PC-3 (cell line): ENCODE data around the gene TRRAP. TPM values are rescaled to one million over a fixed set of nuclear protein-coding genes. Genes with fewer than 3 reads are reported as not detected.
A peak's percentile ranks its signal among the peaks of the same experiment; 100 is the strongest.

Source experiments
- ATAC-seq: fragments of 200-7000 bp; cut with Tn5 transposase; 2 replicates; pipeline ENCODE4 v1.9.1; 2020; ENCODE audit warnings: mild to moderate bottlenecking, moderate library complexity
- BruUV-seq: library from RNA; stranded (reverse); fragments of 400-500 nt; replicated peaks from 2 replicates; lab custom pipeline; 2021; lab: Mats Ljungman, UMichigan
- CTCF ChIA-PET: fragments of 300-600 bp; sonication (Branson Sonifier 250); formaldehyde crosslinking; loops from one replicate; lab custom pipeline; 2022; ENCODE audit warnings: antibody characterized with exemption; lab: Charles Lee
- POLR2A ChIA-PET: fragments of 300-600 bp; sonication (Branson Sonifier 250); formaldehyde crosslinking; loops from one replicate; lab custom pipeline; 2022; ENCODE audit warnings: antibody characterized with exemption; ENCODE audit not compliant: unreplicated experiment; lab: Charles Lee
- DNase-seq: peaks from one replicate; pipeline ENCODE4 v3.0.0-alpha.2; 2015
- H2AFZ ChIP-seq: fragments of 300-600 bp; sonication (generic); 2 replicates; pipeline ENCODE4 v1.6.0; 2016; ENCODE audit warnings: antibody characterized with exemption, low read length
- H3F3A ChIP-seq: fragments of 300-600 bp; sonication (generic); one replicate; pipeline ENCODE4 v1.6.0; 2017; ENCODE audit warnings: antibody characterized with exemption, low read length, control low read depth, mild to moderate bottlenecking; ENCODE audit not compliant: unreplicated experiment
- H3K27ac ChIP-seq: fragments of 300-600 bp; sonication (generic); 2 replicates; pipeline ENCODE4 v1.5.1; 2016; ENCODE audit warnings: mild to moderate bottlenecking, low read length
- H3K27me3 ChIP-seq: fragments of 300-600 bp; sonication (generic); 2 replicates; pipeline ENCODE4 v1.6.1; 2016; ENCODE audit warnings: low read length, mixed read lengths
- H3K36me3 ChIP-seq: fragments of 300-600 bp; sonication (generic); 2 replicates; pipeline ENCODE4 v1.6.1; 2016; ENCODE audit warnings: low read depth, mixed run types, low read length, mixed read lengths
- H3K4me1 ChIP-seq: fragments of 300-600 bp; sonication (generic); 2 replicates; pipeline ENCODE4 v1.5.1; 2016; ENCODE audit warnings: low read length; ENCODE audit not compliant: insufficient read depth
- H3K4me2 ChIP-seq: fragments of 300-600 bp; sonication (generic); 2 replicates; pipeline ENCODE4 v1.6.0; 2016; ENCODE audit warnings: low read length
- H3K4me3 ChIP-seq: fragments of 300-600 bp; sonication (generic); 2 replicates; pipeline ENCODE4 v1.5.1; 2016; ENCODE audit warnings: mild to moderate bottlenecking, low read length, mixed read lengths
- H3K79me2 ChIP-seq: fragments of 300-600 bp; sonication (generic); 2 replicates; pipeline ENCODE4 v1.6.1; 2017; ENCODE audit warnings: low read length, mixed read lengths
- H3K9ac ChIP-seq: fragments of 300-600 bp; sonication (generic); 2 replicates; pipeline ENCODE4 v1.6.0; 2016; ENCODE audit warnings: mild to moderate bottlenecking, low read length
- H3K9me2 ChIP-seq: fragments of 300-600 bp; sonication (generic); replicated peaks from 2 replicates; pipeline ENCODE4 v1.6.1; 2016; ENCODE audit warnings: mixed run types, low read length, mixed read lengths
- H3K9me3 ChIP-seq: fragments of 300-600 bp; sonication (generic); 2 replicates; pipeline ENCODE4 v1.6.1; 2016; ENCODE audit warnings: low read length, mixed read lengths
- H4K20me1 ChIP-seq: fragments of 300-600 bp; sonication (generic); 2 replicates; pipeline ENCODE4 v1.6.1; 2016; ENCODE audit warnings: low read length, mixed read lengths
- EZH2 ChIP-seq: fragments of 300-600 bp; sonication (generic); IDR thresholded peaks from one replicate; pipeline ENCODE4 v1.6.1; 2017; ENCODE audit warnings: antibody characterized with exemption, mild to moderate bottlenecking, low read length; ENCODE audit not compliant: unreplicated experiment
- EZH2phosphoT487 ChIP-seq: fragments of 300-600 bp; sonication (generic); IDR thresholded peaks from 2 replicates; pipeline ENCODE4 v1.6.1; 2018; ENCODE audit warnings: mild to moderate bottlenecking, antibody characterized with exemption, low read length, borderline replicate concordance
- intact Hi-C: fragments of 100-400 bp; cut with micrococcal nuclease; formaldehyde crosslinking; loops from 2 replicates; pipeline ENCODE4 v1.9.0; 2023
- total RNA-seq: library from RNA; depleted of rRNA; stranded (reverse); fragments of >200 nt; gene quantifications from 2 replicates; pipeline ENCODE4 v1.2.3, GENCODE V29; 2014
- TF ChIP-seq, protein P1 (sequence below): fragments of 300-600 bp; sonication (generic); conservative IDR thresholded peaks from 2 replicates; pipeline ENCODE4 v1.5.1; 2017; ENCODE audit warnings: antibody characterized with exemption, low read depth, mild to moderate bottlenecking, low read length

TRRAP gene
- total RNA-seq, 1 experiment from 2014 or later = 17.7 TPM

DNA sequence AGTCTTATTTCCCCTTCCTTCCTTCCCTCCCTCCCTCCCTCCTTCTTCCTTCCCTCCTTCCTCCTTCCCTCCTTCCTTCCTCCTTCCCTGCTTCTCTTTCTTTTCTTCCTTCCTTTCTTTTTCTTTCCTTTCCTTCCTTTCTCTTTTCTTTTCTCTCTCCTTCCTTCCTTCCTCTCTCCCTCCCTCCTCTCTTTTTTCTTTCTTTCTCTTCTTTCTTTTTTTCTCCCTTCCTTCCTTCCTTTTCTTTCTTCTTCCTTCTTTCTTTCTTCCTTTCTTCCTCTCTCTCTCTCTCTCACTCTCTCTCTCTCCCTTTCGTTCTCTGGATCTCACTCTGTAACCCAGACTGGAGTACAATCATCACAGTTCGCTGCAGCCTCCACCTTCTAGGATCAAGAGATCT is 14.7 kb upstream of the TRRAP start:
- no TSS peak for BruUV-seq
- no peaks in the 10 kb centered on the region for H3K9me2 ChIP-seq
- no peaks in the 10 kb centered on the region for H4K20me1 ChIP-seq
- H3F3A ChIP-seq = no peaks in the 10 kb centered on the region
- H3K27me3 ChIP-seq = no peaks in the 10 kb centered on the region
- no peaks in the 10 kb centered on the region for H3K9me3 ChIP-seq
- ChIA-PET POLR2A (no interaction called here), CTCF (no interaction called here)
- H3K4me2 ChIP-seq = no peak overlapping the region
- no peaks in the 10 kb centered on the region for H3K36me3 ChIP-seq
- no peak for TF ChIP-seq EZH2phosphoT487
- no peak for TF ChIP-seq EZH2
- TF ChIP-seq, protein P1, sequence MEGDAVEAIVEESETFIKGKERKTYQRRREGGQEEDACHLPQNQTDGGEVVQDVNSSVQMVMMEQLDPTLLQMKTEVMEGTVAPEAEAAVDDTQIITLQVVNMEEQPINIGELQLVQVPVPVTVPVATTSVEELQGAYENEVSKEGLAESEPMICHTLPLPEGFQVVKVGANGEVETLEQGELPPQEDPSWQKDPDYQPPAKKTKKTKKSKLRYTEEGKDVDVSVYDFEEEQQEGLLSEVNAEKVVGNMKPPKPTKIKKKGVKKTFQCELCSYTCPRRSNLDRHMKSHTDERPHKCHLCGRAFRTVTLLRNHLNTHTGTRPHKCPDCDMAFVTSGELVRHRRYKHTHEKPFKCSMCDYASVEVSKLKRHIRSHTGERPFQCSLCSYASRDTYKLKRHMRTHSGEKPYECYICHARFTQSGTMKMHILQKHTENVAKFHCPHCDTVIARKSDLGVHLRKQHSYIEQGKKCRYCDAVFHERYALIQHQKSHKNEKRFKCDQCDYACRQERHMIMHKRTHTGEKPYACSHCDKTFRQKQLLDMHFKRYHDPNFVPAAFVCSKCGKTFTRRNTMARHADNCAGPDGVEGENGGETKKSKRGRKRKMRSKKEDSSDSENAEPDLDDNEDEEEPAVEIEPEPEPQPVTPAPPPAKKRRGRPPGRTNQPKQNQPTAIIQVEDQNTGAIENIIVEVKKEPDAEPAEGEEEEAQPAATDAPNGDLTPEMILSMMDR = no peak
- H3K27ac ChIP-seq = no peak overlapping the region
- no peak for DNase-seq
- no peaks in the 10 kb centered on the region; the same call in 1 of the 2 replicates for H3K4me1 ChIP-seq
- H3K79me2 ChIP-seq = no peaks in the 10 kb centered on the region
- no peak for ATAC-seq
- H2AFZ ChIP-seq = no peak overlapping the region
- no peak overlapping the region for H3K4me3 ChIP-seq
- intact Hi-C loops = no loop called here
- no peak overlapping the region for H3K9ac ChIP-seq

DNA sequence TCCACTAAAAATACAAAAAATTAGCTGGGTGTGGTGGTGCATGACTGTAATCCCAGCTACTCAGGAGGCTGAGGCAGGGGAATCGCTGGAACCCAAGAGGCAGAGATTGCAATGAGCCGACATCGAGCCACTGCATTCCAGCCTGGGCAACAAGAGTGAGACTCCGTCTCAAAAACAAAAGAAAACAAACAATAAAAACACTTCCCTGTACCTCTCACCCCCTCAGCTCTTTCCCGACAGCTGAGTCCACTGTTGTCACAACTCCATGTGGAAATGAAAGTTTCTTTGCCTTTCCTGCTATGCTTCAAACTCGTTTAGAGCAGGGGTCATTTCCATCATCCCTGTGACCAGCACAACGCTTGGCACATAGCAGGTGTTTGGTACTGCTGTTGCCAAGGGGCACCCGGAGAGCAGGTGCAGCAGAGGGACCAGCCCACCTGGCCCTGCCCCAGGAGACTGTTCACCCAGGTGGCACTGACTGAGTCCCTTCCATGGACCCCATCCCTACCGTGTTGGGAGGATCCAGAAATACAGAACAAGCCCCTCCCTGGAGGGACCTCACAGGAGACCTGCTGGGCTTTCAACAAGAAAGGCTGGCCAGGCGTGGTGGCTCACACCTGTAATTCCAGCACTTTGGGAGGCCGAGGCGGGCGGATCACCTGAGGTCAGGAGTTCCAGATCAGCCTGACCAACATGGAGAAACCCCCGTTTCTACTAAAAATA is 13.4 kb upstream of the TRRAP start:
- Histone ChIP-seq H3F3A (no peaks in the 10 kb centered on the region), H3K9ac (no peak overlapping the region), H3K9me3 (no peaks in the 10 kb centered on the region), H3K9me2 (no peaks in the 10 kb centered on the region), H2AFZ (no peak overlapping the region), H3K4me2 (no peak overlapping the region), H3K4me1 (no peaks in the 10 kb centered on the region; the same call in 1 of the 2 replicates), H3K36me3 (no peaks in the 10 kb centered on the region), H3K27me3 (no peaks in the 10 kb centered on the region), H3K79me2 (no peaks in the 10 kb centered on the region), H3K27ac (no peak overlapping the region), H3K4me3 (no peak overlapping the region), H4K20me1 (no peaks in the 10 kb centered on the region)
- ChIA-PET POLR2A (interaction anchor here (0.6 kb wide), 1 partner anchor 596 kb away, joined by 3 read pairs; no protein-coding TSS in a partner anchor), CTCF (no interaction called here)
- TF ChIP-seq EZH2phosphoT487 = no peak
- TF ChIP-seq, protein P1 = no peak
- no peak for TF ChIP-seq EZH2
- peak; percentile 7 for DNase-seq
- no TSS peak for BruUV-seq
- no peak; the same call in 1 of the 2 replicates for ATAC-seq
- intact Hi-C loops = no loop called here

DNA sequence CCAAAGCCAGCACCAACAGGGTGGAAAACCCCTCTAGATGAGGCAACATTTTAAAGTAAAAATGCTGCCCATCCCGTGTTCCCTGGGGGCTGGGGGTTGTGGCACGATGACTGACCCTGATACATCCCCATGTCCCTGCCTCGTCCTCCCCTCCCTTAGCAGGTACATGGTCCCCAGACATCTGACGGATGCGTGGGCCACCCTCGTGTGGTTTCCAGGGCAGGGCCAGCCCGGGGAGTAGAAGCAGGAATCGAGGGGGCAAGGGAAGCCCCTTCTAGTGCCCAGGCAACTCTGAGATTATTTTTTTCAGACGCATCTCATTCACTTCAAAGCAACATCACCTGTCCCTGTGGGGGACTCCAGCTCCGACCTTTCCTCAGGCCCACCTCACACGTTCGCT is 12.0 kb upstream of the TRRAP start:
- H3K9me2 ChIP-seq = no peaks in the 10 kb centered on the region
- no peaks in the 10 kb centered on the region; the same call in 1 of the 2 replicates for H3K4me1 ChIP-seq
- no peaks in the 10 kb centered on the region for H3K9me3 ChIP-seq
- intact Hi-C loops = no loop called here
- H3K9ac ChIP-seq = no peak overlapping the region
- no peak for ATAC-seq
- H4K20me1 ChIP-seq = no peaks in the 10 kb centered on the region
- no peak overlapping the region for H3K4me3 ChIP-seq
- H3F3A ChIP-seq = no peaks in the 10 kb centered on the region
- ChIA-PET CTCF (no interaction called here), POLR2A (no interaction called here)
- H2AFZ ChIP-seq = no peak overlapping the region
- TF ChIP-seq EZH2phosphoT487 (no peak), EZH2 (no peak)
- TF ChIP-seq, protein P1 = no peak
- no peaks in the 10 kb centered on the region for H3K79me2 ChIP-seq
- no peaks in the 10 kb centered on the region for H3K27me3 ChIP-seq
- no TSS peak for BruUV-seq
- no peak overlapping the region for H3K27ac ChIP-seq
- no peak overlapping the region for H3K4me2 ChIP-seq
- no peaks in the 10 kb centered on the region for H3K36me3 ChIP-seq
- DNase-seq = no peak
